ENCODE data around the gene PSME3IP1. TPM values are rescaled to one million over a fixed set of nuclear protein-coding genes. Genes with fewer than 3 reads are reported as not detected.
"Not testable (repeated sequence)": the region's sequence is repeated elsewhere in the genome, so short reads cannot be mapped to it uniquely, and the experiment has no call there.

The PSME3IP1 gene
- polyA plus RNA-seq, 1 experiment: 68.9 TPM

DNA sequence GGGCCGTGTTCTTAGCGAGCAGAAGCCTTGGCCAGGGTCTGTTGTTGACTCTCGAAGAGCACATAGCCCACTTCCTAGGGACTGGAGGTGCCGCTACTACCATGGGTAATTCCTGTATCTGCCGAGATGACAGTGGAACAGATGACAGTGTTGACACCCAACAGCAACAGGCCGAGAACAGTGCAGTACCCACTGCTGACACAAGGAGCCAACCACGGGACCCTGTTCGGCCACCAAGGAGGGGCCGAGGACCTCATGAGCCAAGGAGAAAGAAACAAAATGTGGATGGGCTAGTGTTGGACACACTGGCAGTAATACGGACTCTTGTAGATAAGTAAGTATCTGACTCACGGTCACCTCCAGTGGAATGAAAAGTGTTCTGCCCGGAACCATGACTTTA is 18.8 kb upstream of the PSME3IP1 start:
- H3K4me3 ChIP-seq (ENCODE audit: low read depth, low read length): no peak overlapping the region
- CTCF ChIA-PET: no interaction called here
- H3K9me3 ChIP-seq (ENCODE audit: control insufficient read depth, insufficient read depth, low read length): no peaks in the 10 kb centered on the region
- H3K27me3 ChIP-seq (ENCODE audit: control insufficient read depth, insufficient read depth, low read length): no peaks in the 10 kb centered on the region
- no peak for DNase-seq (ENCODE audit: low read depth, low spot score)
- no peak overlapping the region for H3K27ac ChIP-seq (ENCODE audit: low read depth, low read length)
- POLR2A ChIA-PET: no interaction called here
- TF ChIP-seq, protein P1, sequence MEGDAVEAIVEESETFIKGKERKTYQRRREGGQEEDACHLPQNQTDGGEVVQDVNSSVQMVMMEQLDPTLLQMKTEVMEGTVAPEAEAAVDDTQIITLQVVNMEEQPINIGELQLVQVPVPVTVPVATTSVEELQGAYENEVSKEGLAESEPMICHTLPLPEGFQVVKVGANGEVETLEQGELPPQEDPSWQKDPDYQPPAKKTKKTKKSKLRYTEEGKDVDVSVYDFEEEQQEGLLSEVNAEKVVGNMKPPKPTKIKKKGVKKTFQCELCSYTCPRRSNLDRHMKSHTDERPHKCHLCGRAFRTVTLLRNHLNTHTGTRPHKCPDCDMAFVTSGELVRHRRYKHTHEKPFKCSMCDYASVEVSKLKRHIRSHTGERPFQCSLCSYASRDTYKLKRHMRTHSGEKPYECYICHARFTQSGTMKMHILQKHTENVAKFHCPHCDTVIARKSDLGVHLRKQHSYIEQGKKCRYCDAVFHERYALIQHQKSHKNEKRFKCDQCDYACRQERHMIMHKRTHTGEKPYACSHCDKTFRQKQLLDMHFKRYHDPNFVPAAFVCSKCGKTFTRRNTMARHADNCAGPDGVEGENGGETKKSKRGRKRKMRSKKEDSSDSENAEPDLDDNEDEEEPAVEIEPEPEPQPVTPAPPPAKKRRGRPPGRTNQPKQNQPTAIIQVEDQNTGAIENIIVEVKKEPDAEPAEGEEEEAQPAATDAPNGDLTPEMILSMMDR (IDR thresholded peaks at IDR 0.05; ENCODE audit: low read depth, low read length): 0 out of 2 replicates have a peak, but pooled peaks have one; percentile 7

DNA sequence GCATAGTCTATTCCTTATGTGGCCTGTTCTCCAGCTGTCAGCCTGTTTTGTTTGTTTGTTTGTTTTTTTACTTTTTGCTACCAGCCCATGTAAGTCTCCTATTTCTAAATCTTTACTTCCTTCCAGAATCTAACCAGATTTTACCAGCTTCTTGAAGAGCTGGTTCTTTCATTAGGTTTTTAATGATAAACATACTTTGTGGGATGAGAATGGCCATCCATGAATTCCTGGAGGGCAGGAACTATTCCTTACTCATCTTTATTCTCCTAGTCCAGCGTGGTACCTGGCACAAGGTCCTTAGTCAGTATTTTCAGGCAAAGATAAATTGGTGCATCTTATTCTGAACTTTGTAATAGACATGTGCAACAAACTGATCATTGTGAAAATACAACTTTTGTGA is 17.6 kb upstream of the PSME3IP1 start:
- H3K9me3 ChIP-seq (ENCODE audit: control insufficient read depth, insufficient read depth, low read length): no peaks in the 10 kb centered on the region
- CTCF ChIA-PET: no interaction called here
- H3K27me3 ChIP-seq (ENCODE audit: control insufficient read depth, insufficient read depth, low read length): no peaks in the 10 kb centered on the region
- DNase-seq (ENCODE audit: low read depth, low spot score): no peak
- H3K4me3 ChIP-seq (ENCODE audit: low read depth, low read length): no peak overlapping the region
- H3K27ac ChIP-seq (ENCODE audit: low read depth, low read length): no peak overlapping the region
- POLR2A ChIA-PET: no interaction called here
- TF ChIP-seq, protein P1 (IDR thresholded peaks at IDR 0.05; ENCODE audit: low read depth, low read length): no peak

DNA sequence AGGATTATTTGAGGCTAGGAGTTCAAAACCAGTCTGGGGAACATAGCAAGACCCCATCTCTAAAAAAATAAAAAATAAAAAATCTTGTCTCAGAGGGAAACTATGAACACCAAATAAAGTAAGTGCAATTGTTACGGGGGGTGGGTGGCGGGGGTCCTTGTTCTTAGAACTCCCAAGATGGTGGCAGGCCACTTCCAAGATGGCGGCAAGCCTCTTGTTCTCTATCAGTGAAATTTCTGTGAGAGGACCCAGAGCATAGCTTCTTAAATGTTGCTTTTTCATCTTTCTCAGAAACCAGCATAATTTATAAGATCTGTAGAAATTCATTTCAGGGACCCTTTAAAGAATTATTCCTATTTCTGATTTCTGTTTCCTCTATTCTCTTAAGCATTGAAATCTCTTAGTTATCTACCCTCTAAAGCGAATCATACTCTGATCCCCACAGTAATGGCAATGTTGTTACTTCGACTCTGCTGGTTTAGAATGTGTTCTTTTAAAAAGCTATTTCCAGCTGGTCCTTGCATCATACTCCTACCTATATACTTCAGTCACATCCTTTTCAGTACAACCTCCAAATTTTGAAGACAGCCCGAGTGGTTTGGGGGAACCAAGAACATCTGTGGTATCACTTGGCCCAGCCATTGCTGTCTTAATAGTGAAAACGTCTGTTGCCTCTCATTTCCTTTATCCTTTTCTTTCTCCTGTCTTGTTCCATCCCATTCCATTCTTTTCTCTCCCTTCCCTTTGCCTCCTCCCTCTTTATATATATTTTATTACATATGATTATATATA is 16.5 kb upstream of the PSME3IP1 start:
- Histone ChIP-seq H3K27ac (ENCODE audit: low read depth, low read length) (no peak overlapping the region), H3K4me3 (ENCODE audit: low read depth, low read length) (no peak overlapping the region), H3K9me3 (ENCODE audit: control insufficient read depth, insufficient read depth, low read length) (no peaks in the 10 kb centered on the region), H3K27me3 (ENCODE audit: control insufficient read depth, insufficient read depth, low read length) (no peaks in the 10 kb centered on the region)
- ChIA-PET POLR2A (no interaction called here), CTCF (no interaction called here)
- no peak for DNase-seq (ENCODE audit: low read depth, low spot score)
- TF ChIP-seq, protein P1 (IDR thresholded peaks at IDR 0.05; ENCODE audit: low read depth, low read length): no peak

DNA sequence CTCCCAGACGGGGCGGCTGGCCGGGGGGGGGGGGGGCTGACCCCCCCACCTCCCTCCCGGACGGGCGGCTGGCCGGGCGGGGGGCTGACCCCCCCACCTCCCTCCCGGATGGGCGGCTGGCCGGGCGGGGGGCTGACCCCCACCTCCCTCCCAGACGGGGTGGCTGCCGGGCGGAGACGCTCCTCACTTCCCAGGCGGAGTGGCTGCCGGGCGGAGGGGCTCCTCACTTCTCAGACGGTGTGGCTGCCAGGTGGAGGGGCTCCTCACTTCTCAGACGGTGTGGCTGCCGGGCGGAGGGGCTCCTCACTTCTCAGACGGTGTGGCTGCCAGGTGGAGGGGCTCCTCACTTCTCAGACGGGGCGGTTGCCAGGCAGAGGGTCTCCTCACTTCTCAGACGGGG is 15.1 kb upstream of the PSME3IP1 start:
- H3K27ac ChIP-seq (ENCODE audit: low read depth, low read length); CTCF ChIA-PET; H3K9me3 ChIP-seq (ENCODE audit: control insufficient read depth, insufficient read depth, low read length); H3K4me3 ChIP-seq (ENCODE audit: low read depth, low read length); DNase-seq (ENCODE audit: low read depth, low spot score); H3K27me3 ChIP-seq (ENCODE audit: control insufficient read depth, insufficient read depth, low read length); POLR2A ChIA-PET: not testable (repeated sequence)

DNA sequence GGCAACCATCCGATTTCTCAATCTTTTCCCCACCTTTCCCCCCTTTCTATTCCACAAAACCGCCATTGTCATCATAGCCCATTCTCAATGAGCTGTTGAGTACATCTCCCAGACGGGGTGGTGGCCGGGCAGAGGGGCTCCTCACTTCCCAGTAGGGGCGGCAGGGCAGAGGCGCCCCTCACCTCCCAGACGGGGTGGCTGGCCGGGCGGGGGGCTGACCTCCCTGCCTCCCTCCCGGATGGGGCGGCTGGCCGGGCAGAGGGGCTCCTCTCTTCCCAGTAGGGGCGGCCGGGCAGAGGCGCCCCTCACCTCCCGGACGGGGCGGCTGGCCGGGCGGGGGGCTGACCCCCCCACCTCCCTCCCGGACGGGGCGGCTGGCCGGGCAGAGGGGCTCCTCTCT is 14.5 kb upstream of the PSME3IP1 start:
- H3K9me3 ChIP-seq (ENCODE audit: control insufficient read depth, insufficient read depth, low read length); H3K27me3 ChIP-seq (ENCODE audit: control insufficient read depth, insufficient read depth, low read length); CTCF ChIA-PET; H3K4me3 ChIP-seq (ENCODE audit: low read depth, low read length); H3K27ac ChIP-seq (ENCODE audit: low read depth, low read length); POLR2A ChIA-PET; DNase-seq (ENCODE audit: low read depth, low spot score): not testable (repeated sequence)

DNA sequence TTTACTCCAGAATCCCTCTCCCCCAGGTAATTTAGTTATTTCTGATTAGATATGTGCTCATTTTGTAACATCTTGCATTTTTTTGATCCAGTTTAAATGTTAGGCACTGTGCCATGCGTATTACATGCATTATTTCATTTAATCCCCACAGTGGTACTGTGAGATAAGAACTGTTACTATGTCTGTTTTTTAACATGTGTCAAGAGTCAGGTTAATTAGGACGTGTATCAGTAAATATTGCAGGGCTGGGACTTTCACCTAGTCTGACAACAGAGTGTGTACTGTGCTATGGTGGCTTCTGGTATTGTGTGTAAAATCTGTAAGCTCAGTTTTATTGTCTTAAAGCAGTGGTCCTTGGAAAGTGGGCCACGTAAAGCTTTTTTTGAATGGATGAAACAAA is 10.9 kb upstream of the PSME3IP1 start:
- CTCF ChIA-PET: no interaction called here
- no peak overlapping the region for H3K4me3 ChIP-seq (ENCODE audit: low read depth, low read length)
- H3K9me3 ChIP-seq (ENCODE audit: control insufficient read depth, insufficient read depth, low read length): no peaks in the 10 kb centered on the region
- POLR2A ChIA-PET: interaction anchor here (1.7 kb wide), 1 partner anchor 11 kb away, joined by 5 read pairs; the partner anchor contains the start of genes PSME3IP1 and RSPRY1
- DNase-seq (ENCODE audit: low read depth, low spot score): no peak
- no peaks in the 10 kb centered on the region for H3K27me3 ChIP-seq (ENCODE audit: control insufficient read depth, insufficient read depth, low read length)
- TF ChIP-seq, protein P1 (IDR thresholded peaks at IDR 0.05; ENCODE audit: low read depth, low read length): no peak
- no peak overlapping the region for H3K27ac ChIP-seq (ENCODE audit: low read depth, low read length)
